ENCODE measurements around the gene PCDHA2.
"Not testable (repeated sequence)": the region's sequence is repeated elsewhere in the genome, so short reads cannot be mapped to it uniquely, and the experiment has no call there.

PCDHA2 gene

GRCh38 chr5:140794595-140795258 lies at the start of gene PCDHA2:
TSS of gene PCDHA2 (plus strand) at chr5:140794852.
- no peak for DNase-seq (ENCODE audit: low read depth, low spot score)

- DNase-seq (ENCODE audit: low read depth, low spot score), result no peak
Measured at GRCh38 chr5:140753561-140753960, 41.1 kb upstream of the PCDHA2 start.

GRCh38 chr5:140764177-140764973 lies 30.3 kb upstream of the PCDHA2 start:
- no peak for DNase-seq (ENCODE audit: low read depth, low spot score)

- no peak for DNase-seq (ENCODE audit: low read depth, low spot score)
Measured at GRCh38 chr5:140767444-140767843, 27.2 kb upstream of the PCDHA2 start.

- DNase-seq (ENCODE audit: low read depth, low spot score), result no peak
Measured at GRCh38 chr5:140780512-140780911, 14.1 kb upstream of the PCDHA2 start.

- DNase-seq (ENCODE audit: low read depth, low spot score), result no peak
Measured at GRCh38 chr5:140785905-140786686, 8.6 kb upstream of the PCDHA2 start, which contains the start of gene PCDHA1. TSS of gene PCDHA1 (plus strand) at chr5:140786140.

GRCh38 chr5:140787422-140787821 lies 7.2 kb upstream of the PCDHA2 start:
- not testable (repeated sequence) for DNase-seq (ENCODE audit: low read depth, low spot score)

GRCh38 chr5:140787849-140788504 lies 6.7 kb upstream of the PCDHA2 start:
- not testable (repeated sequence) for DNase-seq (ENCODE audit: low read depth, low spot score)

- DNase-seq (ENCODE audit: low read depth, low spot score), result no peak
Measured at GRCh38 chr5:140791089-140791488, 3.6 kb upstream of the PCDHA2 start.

GRCh38 chr5:140795259-140795641 lies 598 bp downstream of the PCDHA2 start:
- no peak for DNase-seq (ENCODE audit: low read depth, low spot score)

- not testable (repeated sequence) for DNase-seq (ENCODE audit: low read depth, low spot score)
Measured at GRCh38 chr5:140796072-140796717, 1.5 kb downstream of the PCDHA2 start.

GRCh38 chr5:140796718-140797095 lies 2.1 kb downstream of the PCDHA2 start:
- DNase-seq (ENCODE audit: low read depth, low spot score), result no peak

- no peak for DNase-seq (ENCODE audit: low read depth, low spot score)
Measured at GRCh38 chr5:140800816-140801493, 6.3 kb downstream of the PCDHA2 start, which contains the start of gene PCDHA3. TSS of gene PCDHA3 (plus strand) at chr5:140801057.

- no peak for DNase-seq (ENCODE audit: low read depth, low spot score)
Measured at GRCh38 chr5:140801494-140801841, 6.8 kb downstream of the PCDHA2 start.

- DNase-seq (ENCODE audit: low read depth, low spot score), result not testable (repeated sequence)
Measured at GRCh38 chr5:140802381-140802780, 7.7 kb downstream of the PCDHA2 start.

- DNase-seq (ENCODE audit: low read depth, low spot score), result no peak
Measured at GRCh38 chr5:140802781-140803271, 8.2 kb downstream of the PCDHA2 start.

GRCh38 chr5:140806834-140807775 lies 12.5 kb downstream of the PCDHA2 start, which contains the start of gene PCDHA4:
TSS of gene PCDHA4 (plus strand) at chr5:140807068.
- DNase-seq (ENCODE audit: low read depth, low spot score), result no peak

- not testable (repeated sequence) for DNase-seq (ENCODE audit: low read depth, low spot score)
Measured at GRCh38 chr5:140808241-140808888, 13.7 kb downstream of the PCDHA2 start.

- DNase-seq (ENCODE audit: low read depth, low spot score), result no peak
Measured at GRCh38 chr5:140808889-140809291, 14.2 kb downstream of the PCDHA2 start.
